ENCODE measurements around the gene IGFL2. TPM values are rescaled to one million over a fixed set of nuclear protein-coding genes. Genes with fewer than 3 reads are reported as not detected.

IGFL2 gene
- total RNA-seq, 1 experiment from 2014 or later = not detected

GRCh38 chr19:46144756-46145155, 3.3 kb upstream of the IGFL2 start:
- H2AFZ ChIP-seq (ENCODE audit: low read depth, low read length, poor library complexity, severe bottlenecking) = no peak overlapping the region
- BruUV-seq (replicated peaks) = no TSS peak
- no peaks in the 10 kb centered on the region for H3K9me3 ChIP-seq (ENCODE audit: control insufficient read depth in 1 of 2, insufficient read depth in 1 of 2, low read depth in 1 of 2, low read length in 2 of 2)
- H3K4me3 ChIP-seq (replicated peaks in 1 of 2; ENCODE audit: low read depth in 1 of 2, low read length in 2 of 2) = no peak overlapping the region
- no peak overlapping the region for H3K9ac ChIP-seq (ENCODE audit: low read length)
- H3K4me2 ChIP-seq (ENCODE audit: low read length) = no peak overlapping the region
- no peak overlapping the region for H3K27ac ChIP-seq (ENCODE audit: low read depth, low read length)
- H3K4me1 ChIP-seq (ENCODE audit: control insufficient read depth in 1 of 2, insufficient read depth in 2 of 2, low read length in 2 of 2) = peaks cover 0 to 19% of the 10 kb centered on the region in 2 experiments; a peak in 2 of 4 replicates
- POLR2A ChIA-PET = no interaction called here
- CTCF ChIA-PET = no interaction called here
- H3K9me2 ChIP-seq (ENCODE audit: insufficient read depth) = 0 out of 2 replicates have a peak, but pooled peaks cover 3% of the 10 kb centered on the region
- H3K36me3 ChIP-seq (ENCODE audit: control insufficient read depth in 1 of 2, insufficient read depth in 2 of 2, low read length in 2 of 2) = no peaks in the 10 kb centered on the region
- no peaks in the 10 kb centered on the region for H4K20me1 ChIP-seq (ENCODE audit: insufficient read depth)
- ATAC-seq (no peak), DNase-seq (ENCODE audit: low read depth, low spot score) (no peak)
- intact Hi-C loops (cut with micrococcal nuclease) = no loop called here
- TF ChIP-seq TCF7L2 (IDR thresholded peaks at IDR 0.05; ENCODE audit: borderline replicate concordance, extremely low read depth, insufficient read depth, insufficient read length) (no peak), YY1 (IDR thresholded peaks at IDR 0.05; ENCODE audit: extremely low read depth, insufficient replicate concordance, low read depth, low read length) (no peak), SP1 (IDR thresholded peaks at IDR 0.05; ENCODE audit: low read depth) (no peak), EZH2 (IDR thresholded peaks at IDR 0.05) (no peak), SIN3A (IDR thresholded peaks at IDR 0.05; ENCODE audit: low read depth) (no peak), CBX3 (IDR thresholded peaks at IDR 0.05; ENCODE audit: low read depth) (no peak), ZFX (IDR thresholded peaks at IDR 0.05) (no peak), ATF3 (IDR thresholded peaks at IDR 0.05) (no peak), CEBPB (IDR thresholded peaks at IDR 0.05; ENCODE audit: low read depth) (no peak), FOSL1 (IDR thresholded peaks at IDR 0.05; ENCODE audit: low read depth) (no peak), POLR2A (IDR thresholded peaks at IDR 0.05; ENCODE audit: borderline replicate concordance, extremely low read depth, insufficient read depth, insufficient read length) (no peak), EGR1 (IDR thresholded peaks at IDR 0.05; ENCODE audit: low read depth) (no peak)
- no peaks in the 10 kb centered on the region for H3K79me2 ChIP-seq (ENCODE audit: insufficient read depth, low read length)
- no peaks in the 10 kb centered on the region for H3K27me3 ChIP-seq (ENCODE audit: insufficient read depth, low read length)
- RAD21 ChIA-PET (ENCODE audit: low non-redundant PET in 1 of 2, low total read pairs in 2 of 2, uncharacterized antibody in 2 of 2, unreplicated experiment in 2 of 2) = no interaction called here

- no peaks in the 10 kb centered on the region for H3K36me3 ChIP-seq (ENCODE audit: control insufficient read depth in 1 of 2, insufficient read depth in 2 of 2, low read length in 2 of 2)
- POLR2A ChIA-PET = no interaction called here
- no peaks in the 10 kb centered on the region for H4K20me1 ChIP-seq (ENCODE audit: insufficient read depth)
- H3K9me2 ChIP-seq (ENCODE audit: insufficient read depth) = 0 out of 2 replicates have a peak, but pooled peaks cover under 1% of the 10 kb centered on the region
- H3K4me3 ChIP-seq (replicated peaks in 1 of 2; ENCODE audit: low read depth in 1 of 2, low read length in 2 of 2) = no peak overlapping the region
- DNase-seq (ENCODE audit: low read depth, low spot score) (no peak), ATAC-seq (no peak)
- CTCF ChIA-PET = no interaction called here
- no peak overlapping the region for H3K27ac ChIP-seq (ENCODE audit: low read depth, low read length)
- no peak overlapping the region; the same call in 1 of the 2 replicates for H3K4me2 ChIP-seq (ENCODE audit: low read length)
- no peaks in the 10 kb centered on the region for H3K9me3 ChIP-seq (ENCODE audit: control insufficient read depth in 1 of 2, insufficient read depth in 1 of 2, low read depth in 1 of 2, low read length in 2 of 2)
- intact Hi-C loops (cut with micrococcal nuclease) = no loop called here
- no TSS peak for BruUV-seq (replicated peaks)
- H3K4me1 ChIP-seq (ENCODE audit: control insufficient read depth in 1 of 2, insufficient read depth in 2 of 2, low read length in 2 of 2) = peaks cover 0 to 19% of the 10 kb centered on the region in 2 experiments; a peak in 2 of 4 replicates
- no peaks in the 10 kb centered on the region for H3K79me2 ChIP-seq (ENCODE audit: insufficient read depth, low read length)
- no peak overlapping the region for H3K9ac ChIP-seq (ENCODE audit: low read length)
- RAD21 ChIA-PET (ENCODE audit: low non-redundant PET in 1 of 2, low total read pairs in 2 of 2, uncharacterized antibody in 2 of 2, unreplicated experiment in 2 of 2) = no interaction called here
- no peaks in the 10 kb centered on the region for H3K27me3 ChIP-seq (ENCODE audit: insufficient read depth, low read length)
- H2AFZ ChIP-seq (ENCODE audit: low read depth, low read length, poor library complexity, severe bottlenecking) = no peak overlapping the region
- TF ChIP-seq REST (IDR thresholded peaks at IDR 0.05; ENCODE audit: low read depth) (no peak), ZFX (IDR thresholded peaks at IDR 0.05) (no peak), SRF (IDR thresholded peaks at IDR 0.05; ENCODE audit: low read depth) (no peak), FOSL1 (IDR thresholded peaks at IDR 0.05; ENCODE audit: low read depth) (no peak), TCF7L2 (IDR thresholded peaks at IDR 0.05; ENCODE audit: borderline replicate concordance, extremely low read depth, insufficient read depth, insufficient read length) (no peak), CEBPB (IDR thresholded peaks at IDR 0.05; ENCODE audit: low read depth) (no peak), YY1 (IDR thresholded peaks at IDR 0.05; ENCODE audit: extremely low read depth, insufficient replicate concordance, low read depth, low read length) (no peak), ZBTB33 (IDR thresholded peaks at IDR 0.05; ENCODE audit: extremely low read depth, insufficient replicate concordance, low read length) (no peak), SP1 (IDR thresholded peaks at IDR 0.05; ENCODE audit: low read depth) (no peak)
These were observed 785 bp upstream of the IGFL2 start for GRCh38 chr19:46147166-46147740.
